Esophagus mucosa (tissue), 1 donor: Measurements from ENCODE around the gene UEVLD. TPM values are rescaled to one million over a fixed set of nuclear protein-coding genes. Genes with fewer than 3 reads are reported as not detected.
A peak's percentile ranks its signal among the peaks of the same experiment; 100 is the strongest.

Experiments
- ATAC-seq: fragments of 200-7000 bp; cut with Tn5 transposase; one replicate; pipeline ENCODE4 v1.9.1; 2020
- total RNA-seq: library from RNA; stranded (reverse); gene quantifications from one replicate; pipeline ENCODE4 v1.2.4, GENCODE V29; 2023
- donor health status: DM: yes; HTN: yes; CAD: no.

UEVLD gene
- total RNA-seq, 1 donor from 2014 or later, result 20.1 TPM

GRCh38 chr11:18495271-18495670 is 93.3 kb downstream of the UEVLD start:
- no peak for ATAC-seq

GRCh38 chr11:18493310-18493709 is 95.2 kb downstream of the UEVLD start:
- ATAC-seq, result no peak

- no peak for ATAC-seq
Observed at GRCh38 chr11:18492888-18493287, 95.6 kb downstream of the UEVLD start.

- peak; percentile 25 for ATAC-seq
Observed at GRCh38 chr11:18491924-18492323, 96.6 kb downstream of the UEVLD start.

- peak; percentile 48 for ATAC-seq
Observed at GRCh38 chr11:18490736-18491485, 97.6 kb downstream of the UEVLD start.

GRCh38 chr11:18490319-18490718 is 98.2 kb downstream of the UEVLD start:
- ATAC-seq, result peak; percentile 60

- no peak for ATAC-seq
Observed at GRCh38 chr11:18485913-18486528, 102.5 kb downstream of the UEVLD start.

Other genes starting within 250 kb of the UEVLD start
- 564 TPM for gene LDHA, start 194.2 kb downstream of the UEVLD start, total RNA-seq
- not detected for gene LDHC, start 176.4 kb downstream of the UEVLD start, total RNA-seq
- gene LDHAL6A, start 132.9 kb downstream of the UEVLD start, total RNA-seq, result not detected
- 52.9 TPM for gene TSG101, start 61.8 kb downstream of the UEVLD start, total RNA-seq
- 2.6 TPM for gene MISFA, start 11.1 kb upstream of the UEVLD start, total RNA-seq
- 14.4 TPM for gene SPTY2D1, start 45.6 kb upstream of the UEVLD start, total RNA-seq
- 1.1 TPM for gene TMEM86A, start 110.0 kb upstream of the UEVLD start, total RNA-seq
- not detected for gene IGSF22, start 137.5 kb upstream of the UEVLD start, total RNA-seq
- gene PTPN5, start 203.1 kb upstream of the UEVLD start, total RNA-seq, result not detected